ENCODE measurements around the gene ANKS3.
A peak's percentile ranks its signal among the peaks of the same experiment; 100 is the strongest.

The ANKS3 gene

DNA sequence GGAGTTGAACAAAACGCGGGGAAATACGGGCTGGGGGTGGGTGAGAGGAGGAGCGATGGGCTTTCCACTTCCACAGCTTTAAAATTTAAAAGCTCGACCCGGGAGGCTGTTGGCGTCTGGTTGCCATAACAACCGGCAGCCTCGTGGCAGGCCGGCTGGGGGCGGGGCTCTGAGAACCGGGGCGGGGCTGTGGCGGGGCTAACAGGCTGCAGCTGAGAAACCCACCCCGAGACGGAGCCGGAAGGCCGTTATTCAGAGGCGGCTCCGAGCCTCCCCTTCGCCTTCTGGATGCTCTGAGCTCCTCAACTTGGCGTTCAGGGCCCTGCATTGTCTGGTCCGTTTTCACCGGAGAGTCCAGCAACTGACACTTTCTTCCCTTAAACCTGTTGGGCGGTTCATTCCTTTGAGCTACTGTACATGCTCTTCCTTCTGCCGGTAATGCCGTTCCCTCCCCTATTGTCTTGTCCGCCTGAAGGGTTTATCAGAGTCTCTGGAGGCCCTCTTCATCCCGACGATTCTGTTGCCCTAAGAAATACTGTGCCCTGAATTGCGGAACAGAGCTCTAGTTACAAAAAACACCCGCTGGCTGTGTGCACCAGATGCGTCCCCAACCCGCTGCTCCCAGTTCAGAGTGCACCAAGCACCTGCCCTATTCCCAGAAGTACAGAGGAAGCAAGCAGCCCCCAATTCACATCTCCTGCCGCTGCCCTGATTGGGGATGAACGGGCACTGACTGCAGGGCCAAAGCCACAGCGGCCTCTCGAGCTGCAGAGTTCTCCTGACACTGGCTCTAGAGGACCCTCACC lies 862 bp upstream of the ANKS3 start:
- Mint-ChIP-seq H3K4me1 (peaks cover 34% of the 10 kb centered on the region), H3K27me3 (ENCODE audit: low read depth, poor library complexity) (peaks cover 13% of the 10 kb centered on the region), H3K27ac (peak overlapping the region; percentile 99), H3K9me3 (no peaks in the 10 kb centered on the region), H3K36me3 (ENCODE audit: low read depth) (peaks cover 8% of the 10 kb centered on the region), H3K4me3 (peak overlapping the region; percentile 94)
- TF ChIP-seq, protein P1, sequence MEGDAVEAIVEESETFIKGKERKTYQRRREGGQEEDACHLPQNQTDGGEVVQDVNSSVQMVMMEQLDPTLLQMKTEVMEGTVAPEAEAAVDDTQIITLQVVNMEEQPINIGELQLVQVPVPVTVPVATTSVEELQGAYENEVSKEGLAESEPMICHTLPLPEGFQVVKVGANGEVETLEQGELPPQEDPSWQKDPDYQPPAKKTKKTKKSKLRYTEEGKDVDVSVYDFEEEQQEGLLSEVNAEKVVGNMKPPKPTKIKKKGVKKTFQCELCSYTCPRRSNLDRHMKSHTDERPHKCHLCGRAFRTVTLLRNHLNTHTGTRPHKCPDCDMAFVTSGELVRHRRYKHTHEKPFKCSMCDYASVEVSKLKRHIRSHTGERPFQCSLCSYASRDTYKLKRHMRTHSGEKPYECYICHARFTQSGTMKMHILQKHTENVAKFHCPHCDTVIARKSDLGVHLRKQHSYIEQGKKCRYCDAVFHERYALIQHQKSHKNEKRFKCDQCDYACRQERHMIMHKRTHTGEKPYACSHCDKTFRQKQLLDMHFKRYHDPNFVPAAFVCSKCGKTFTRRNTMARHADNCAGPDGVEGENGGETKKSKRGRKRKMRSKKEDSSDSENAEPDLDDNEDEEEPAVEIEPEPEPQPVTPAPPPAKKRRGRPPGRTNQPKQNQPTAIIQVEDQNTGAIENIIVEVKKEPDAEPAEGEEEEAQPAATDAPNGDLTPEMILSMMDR (IDR thresholded peaks at IDR 0.05): no peak
- peak; percentile 96 for DNase-seq

- H3K4me3 Mint-ChIP-seq: peak overlapping the region; percentile 94
- peaks cover 13% of the 10 kb centered on the region for H3K27me3 Mint-ChIP-seq (ENCODE audit: low read depth, poor library complexity)
- H3K4me1 Mint-ChIP-seq: peaks cover 42% of the 10 kb centered on the region
- TF ChIP-seq, protein P1 (IDR thresholded peaks at IDR 0.05): no peak
- H3K9me3 Mint-ChIP-seq: no peaks in the 10 kb centered on the region
- peak overlapping the region; percentile 83 for H3K27ac Mint-ChIP-seq
- H3K36me3 Mint-ChIP-seq (ENCODE audit: low read depth): peaks cover 17% of the 10 kb centered on the region
- DNase-seq: no peak
Measured at GRCh38 chr16:4733747-4734062, 366 bp downstream of the ANKS3 start.

- DNase-seq: no peak
- Mint-ChIP-seq H3K36me3 (ENCODE audit: low read depth) (peaks cover 21% of the 10 kb centered on the region), H3K4me1 (peaks cover 44% of the 10 kb centered on the region), H3K9me3 (no peaks in the 10 kb centered on the region), H3K4me3 (peak overlapping the region; percentile 94), H3K27ac (peak overlapping the region; percentile 77), H3K27me3 (ENCODE audit: low read depth, poor library complexity) (peaks cover 13% of the 10 kb centered on the region)
- TF ChIP-seq, protein P1 (IDR thresholded peaks at IDR 0.05): no peak
Measured at GRCh38 chr16:4733211-4733742, 794 bp downstream of the ANKS3 start.

GRCh38 chr16:4729876-4730275 lies 4.2 kb downstream of the ANKS3 start:
- Mint-ChIP-seq H3K9me3 (no peaks in the 10 kb centered on the region), H3K4me1 (peaks cover 32% of the 10 kb centered on the region), H3K27me3 (ENCODE audit: low read depth, poor library complexity) (no peaks in the 10 kb centered on the region), H3K4me3 (no peak overlapping the region), H3K36me3 (ENCODE audit: low read depth) (peaks cover 33% of the 10 kb centered on the region), H3K27ac (peak overlapping the region; percentile 51)
- DNase-seq: no peak
- TF ChIP-seq, protein P1 (IDR thresholded peaks at IDR 0.05): no peak

- DNase-seq: no peak
- Mint-ChIP-seq H3K4me3 (no peak overlapping the region), H3K36me3 (ENCODE audit: low read depth) (peaks cover 37% of the 10 kb centered on the region), H3K27me3 (ENCODE audit: low read depth, poor library complexity) (no peaks in the 10 kb centered on the region), H3K27ac (peak overlapping the region; percentile 66), H3K4me1 (peaks cover 29% of the 10 kb centered on the region), H3K9me3 (no peaks in the 10 kb centered on the region)
- TF ChIP-seq, protein P1 (IDR thresholded peaks at IDR 0.05): no peak
Measured at GRCh38 chr16:4728676-4729075, 5.4 kb downstream of the ANKS3 start.

- H3K9me3 Mint-ChIP-seq: no peaks in the 10 kb centered on the region
- H3K4me3 Mint-ChIP-seq: no peak overlapping the region
- TF ChIP-seq, protein P1 (IDR thresholded peaks at IDR 0.05): no peak
- H3K27ac Mint-ChIP-seq: peak overlapping the region; percentile 59
- no peak for DNase-seq
- H3K27me3 Mint-ChIP-seq (ENCODE audit: low read depth, poor library complexity): no peaks in the 10 kb centered on the region
- H3K36me3 Mint-ChIP-seq (ENCODE audit: low read depth): peaks cover 44% of the 10 kb centered on the region
- peaks cover 18% of the 10 kb centered on the region for H3K4me1 Mint-ChIP-seq
Measured at GRCh38 chr16:4726616-4727015, 7.5 kb downstream of the ANKS3 start.
